ENCODE data around the gene SMIM41.

GRCh38 chr12:52079576-52080402 lies at the start of gene SMIM41:
- no peak for TF ChIP-seq CTCF (conservative IDR thresholded peaks at IDR 0.05; ENCODE audit: low read length)
- no peak for TF ChIP-seq EZH2phosphoT487 (IDR thresholded peaks at IDR 0.05; ENCODE audit: borderline replicate concordance, low read depth, low read length)
